ENCODE data around the gene CNTNAP5.

DNA sequence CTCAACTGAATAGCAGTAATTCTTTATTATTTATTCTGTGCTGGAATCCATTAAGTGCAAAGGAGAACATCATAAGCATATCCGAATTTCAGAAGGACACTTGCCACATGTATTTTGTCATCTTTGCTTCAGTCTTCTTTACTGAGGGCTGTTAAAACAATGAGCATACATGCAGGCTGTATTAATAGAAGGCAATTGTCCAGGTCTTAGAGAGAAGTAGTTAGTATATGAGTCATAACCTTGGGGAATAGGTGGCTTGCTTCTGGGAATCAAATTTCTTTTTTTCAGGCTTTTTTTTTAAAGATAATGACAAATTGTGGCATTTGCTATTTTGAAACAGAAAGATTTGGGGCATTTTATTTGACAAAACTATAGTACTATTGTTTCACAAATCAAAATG is 773.5 kb downstream of the CNTNAP5 start:
- TF ChIP-seq RAD21 (IDR thresholded peaks at IDR 0.05) (no peak), YY1 (IDR thresholded peaks at IDR 0.05) (no peak), GABPA (IDR thresholded peaks at IDR 0.05 in 1 of 2, conservative IDR thresholded peaks at IDR 0.05 in 1 of 2) (no peak), SP1 (IDR thresholded peaks at IDR 0.05) (no peak), JUND (IDR thresholded peaks at IDR 0.05) (no peak), HNF4A (conservative IDR thresholded peaks at IDR 0.05) (no peak), EGR1 (IDR thresholded peaks at IDR 0.05; ENCODE audit: low read depth in 2 of 2) (no peak)
- TF ChIP-seq, protein P1, sequence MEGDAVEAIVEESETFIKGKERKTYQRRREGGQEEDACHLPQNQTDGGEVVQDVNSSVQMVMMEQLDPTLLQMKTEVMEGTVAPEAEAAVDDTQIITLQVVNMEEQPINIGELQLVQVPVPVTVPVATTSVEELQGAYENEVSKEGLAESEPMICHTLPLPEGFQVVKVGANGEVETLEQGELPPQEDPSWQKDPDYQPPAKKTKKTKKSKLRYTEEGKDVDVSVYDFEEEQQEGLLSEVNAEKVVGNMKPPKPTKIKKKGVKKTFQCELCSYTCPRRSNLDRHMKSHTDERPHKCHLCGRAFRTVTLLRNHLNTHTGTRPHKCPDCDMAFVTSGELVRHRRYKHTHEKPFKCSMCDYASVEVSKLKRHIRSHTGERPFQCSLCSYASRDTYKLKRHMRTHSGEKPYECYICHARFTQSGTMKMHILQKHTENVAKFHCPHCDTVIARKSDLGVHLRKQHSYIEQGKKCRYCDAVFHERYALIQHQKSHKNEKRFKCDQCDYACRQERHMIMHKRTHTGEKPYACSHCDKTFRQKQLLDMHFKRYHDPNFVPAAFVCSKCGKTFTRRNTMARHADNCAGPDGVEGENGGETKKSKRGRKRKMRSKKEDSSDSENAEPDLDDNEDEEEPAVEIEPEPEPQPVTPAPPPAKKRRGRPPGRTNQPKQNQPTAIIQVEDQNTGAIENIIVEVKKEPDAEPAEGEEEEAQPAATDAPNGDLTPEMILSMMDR (IDR thresholded peaks at IDR 0.05; ENCODE audit: low read depth, low read length, missing input control), result no peak
- TF ChIP-seq, protein P2, sequence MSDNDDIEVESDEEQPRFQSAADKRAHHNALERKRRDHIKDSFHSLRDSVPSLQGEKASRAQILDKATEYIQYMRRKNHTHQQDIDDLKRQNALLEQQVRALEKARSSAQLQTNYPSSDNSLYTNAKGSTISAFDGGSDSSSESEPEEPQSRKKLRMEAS (IDR thresholded peaks at IDR 0.05), result no peak
